Neural cell (in vitro differentiated cells): ENCODE measurements around the gene PPP4R3A.

ENCODE experiments used
- CTCF ChIP-seq: fragments of 450-650 bp; IDR thresholded peaks from 2 replicates; pipeline ENCODE4 v1.5.1; 2014; ENCODE audit warnings: antibody characterized with exemption, mild to moderate bottlenecking, moderate library complexity; ENCODE audit not compliant: poor library complexity, severe bottlenecking
- EP300 ChIP-seq: fragments of 450-650 bp; conservative IDR thresholded peaks from 2 replicates; pipeline ENCODE4 v1.6.1; 2014; ENCODE audit warnings: antibody characterized with exemption, mild to moderate bottlenecking, moderate library complexity; ENCODE audit not compliant: poor library complexity, severe bottlenecking
- EZH2 ChIP-seq: fragments of 200-600, 300-800 bp; shearing (Covaris generic), sonication (generic); IDR thresholded peaks from 2 replicates; pipeline ENCODE4 v1.6.1; 2014; ENCODE audit warnings: antibody characterized with exemption, low read length, borderline replicate concordance, mild to moderate bottlenecking; ENCODE audit not compliant: insufficient read depth, poor library complexity, severe bottlenecking
- POLR2AphosphoS5 ChIP-seq: IDR thresholded peaks from 2 replicates; pipeline ENCODE4 v1.6.1; 2012
- REST ChIP-seq: IDR thresholded peaks from 2 replicates; pipeline ENCODE4 v1.6.1; 2012; ENCODE audit warnings: borderline replicate concordance
- TAF1 ChIP-seq: IDR thresholded peaks from 2 replicates; pipeline ENCODE4 v1.6.1; 2012; ENCODE audit warnings: low read depth

GRCh38 chr14:91444335-91445020 lies 65.6 kb downstream of the PPP4R3A start:
- no peak for TF ChIP-seq CTCF
- TF ChIP-seq TAF1, result no peak
- no peak for TF ChIP-seq POLR2AphosphoS5
- no peak for TF ChIP-seq REST
- no peak for TF ChIP-seq EZH2
- no peak for TF ChIP-seq EP300
